ENCODE results near the gene HSDL2.

Gene HSDL2

GRCh38 chr9:112493393-112494137 lies 113.7 kb downstream of the HSDL2 start:
- TF ChIP-seq ZFX (IDR thresholded peaks at IDR 0.05) (no peak), CTCF (conservative IDR thresholded peaks at IDR 0.05) (no peak)
- no peak overlapping the region for H3K27ac ChIP-seq

- peak overlapping the region; percentile 56 for H3K27ac ChIP-seq
- no peak for TF ChIP-seq CTCF (conservative IDR thresholded peaks at IDR 0.05)
- TF ChIP-seq ZFX (IDR thresholded peaks at IDR 0.05) = no peak
Measured at GRCh38 chr9:112494153-112494552, 114.2 kb downstream of the HSDL2 start.

- TF ChIP-seq CTCF (conservative IDR thresholded peaks at IDR 0.05) (no peak), ZFX (IDR thresholded peaks at IDR 0.05) (no peak)
- no peak overlapping the region for H3K27ac ChIP-seq
Measured at GRCh38 chr9:112495614-112496013, 115.7 kb downstream of the HSDL2 start.

- no peak for TF ChIP-seq ZFX (IDR thresholded peaks at IDR 0.05)
- TF ChIP-seq CTCF (conservative IDR thresholded peaks at IDR 0.05) = no peak
- no peak overlapping the region for H3K27ac ChIP-seq
Measured at GRCh38 chr9:112496074-112496722, 116.3 kb downstream of the HSDL2 start.

- H3K27ac ChIP-seq = peak overlapping the region; percentile 59
- no peak for TF ChIP-seq ZFX (IDR thresholded peaks at IDR 0.05)
Measured at GRCh38 chr9:112500842-112501241, 120.9 kb downstream of the HSDL2 start.

- TF ChIP-seq CTCF (conservative IDR thresholded peaks at IDR 0.05) (no peak), ZFX (IDR thresholded peaks at IDR 0.05) (no peak)
- peak overlapping the region; percentile 59 for H3K27ac ChIP-seq
Measured at GRCh38 chr9:112501287-112501686, 121.4 kb downstream of the HSDL2 start.

GRCh38 chr9:112502175-112502946 lies 122.5 kb downstream of the HSDL2 start:
- TF ChIP-seq CTCF (conservative IDR thresholded peaks at IDR 0.05) = no peak
- no peak for TF ChIP-seq ZFX (IDR thresholded peaks at IDR 0.05)
- H3K27ac ChIP-seq = no peak overlapping the region

Data from C4-2B (cell line).